HG03045 (cell line): ENCODE data around the gene MARCO.
"Not testable (repeated sequence)": the region's sequence is repeated elsewhere in the genome, so short reads cannot be mapped to it uniquely, and the experiment has no call there.

Experiments
- ATAC-seq: cut with Tn5 transposase; IDR thresholded peaks from one replicate; pipeline ENCODE4 v1.9.1; 2021; ENCODE audit warnings: mild to moderate bottlenecking, moderate library complexity; ENCODE audit not compliant: unreplicated experiment

The MARCO gene

DNA sequence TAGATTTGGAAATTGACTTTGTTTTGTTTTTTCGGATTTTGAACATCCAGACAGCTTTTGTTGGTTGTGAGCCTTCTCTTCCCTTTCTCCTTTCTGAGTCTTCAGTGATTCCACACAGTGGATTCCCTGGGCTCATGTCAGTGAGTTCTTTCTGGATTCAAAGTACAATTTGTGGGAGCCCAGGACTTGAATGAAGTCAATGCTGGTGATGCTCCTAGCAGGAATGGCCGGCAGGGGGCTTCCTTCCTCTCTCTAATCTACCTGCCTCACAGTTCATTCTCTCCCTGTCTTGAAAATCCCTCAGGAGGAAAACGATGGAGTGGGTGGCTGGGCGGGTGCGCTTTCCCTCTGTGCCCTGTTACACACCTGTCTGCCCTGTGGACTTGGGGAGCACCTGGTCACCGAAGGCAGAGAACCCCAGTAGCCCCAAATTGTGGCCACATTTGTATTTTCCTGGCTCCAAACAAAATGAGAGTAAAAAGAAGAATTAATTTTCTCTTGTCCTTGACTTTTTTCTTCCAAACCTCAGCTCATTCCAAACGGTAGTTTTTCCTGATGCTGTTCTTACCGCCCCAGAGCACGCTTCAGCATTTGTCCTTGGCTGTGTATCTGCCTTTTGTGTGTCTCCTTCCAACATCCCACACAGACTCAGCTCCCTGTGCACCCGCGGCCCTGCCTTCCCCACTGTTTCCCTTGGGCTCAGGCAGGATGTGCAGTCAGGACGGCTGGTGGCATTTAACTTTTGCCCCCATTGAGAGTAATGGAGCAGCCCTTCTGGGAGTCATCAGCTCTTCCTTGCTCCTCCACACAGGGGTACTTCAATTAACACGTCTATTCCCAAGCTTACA, 86.6 kb downstream of the MARCO start:
- no peak for ATAC-seq

DNA sequence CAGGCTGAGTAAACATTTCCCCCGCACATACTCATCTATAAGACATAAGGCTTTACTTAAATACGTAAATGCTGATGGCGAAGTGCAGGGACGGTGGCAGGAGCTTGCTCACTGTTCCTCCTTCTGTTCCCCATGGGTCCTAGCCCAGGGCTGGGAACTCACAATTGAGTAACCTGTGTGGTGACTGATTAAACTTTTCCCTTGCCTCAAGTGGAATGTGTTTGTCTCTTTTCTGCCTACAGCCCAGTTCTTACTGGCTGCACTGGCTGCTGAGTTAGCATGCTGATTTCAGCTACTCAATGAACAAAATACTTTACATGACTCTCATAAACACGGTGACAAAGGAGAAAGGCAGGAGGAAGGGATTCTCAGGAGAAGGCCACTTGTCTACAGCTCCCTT, 87.3 kb downstream of the MARCO start:
- no peak for ATAC-seq

GRCh38 chr2:119037922-119038321, 95.9 kb downstream of the MARCO start:
- ATAC-seq = not testable (repeated sequence)

- no peak for ATAC-seq
Measured at GRCh38 chr2:119040730-119041129, 98.7 kb downstream of the MARCO start.
